Measurements from ENCODE around the gene MEF2A.

DNA sequence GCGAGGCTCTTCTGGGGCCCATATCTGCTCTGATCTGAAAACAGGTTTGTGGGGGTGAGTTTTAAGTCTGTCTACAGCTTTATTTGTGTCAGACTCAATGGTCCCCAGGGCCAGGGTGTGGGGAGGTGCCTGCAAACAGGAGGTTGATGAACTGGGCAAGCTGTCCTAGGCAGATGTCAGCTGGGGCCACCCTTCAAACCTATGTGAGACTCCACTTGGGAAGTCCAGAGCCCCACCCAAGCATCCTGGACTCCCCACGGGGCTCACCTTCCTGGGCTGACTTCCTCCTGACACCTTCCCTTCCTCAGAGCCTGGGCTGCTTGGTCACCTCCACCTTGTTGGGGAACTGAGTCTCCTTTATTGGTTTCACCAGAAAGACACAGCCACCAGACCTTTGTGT is 176.1 kb downstream of the MEF2A start:
- TF ChIP-seq CTCF (IDR thresholded peaks at IDR 0.05) = no peak
- TF ChIP-seq POLR2A (IDR thresholded peaks at IDR 0.05) = no peak

Measured in lower leg skin (tissue), 3 donors.